SK-N-SH treated with all-trans-retinoic acid at 6 μM for 48 hours (cell line): ENCODE data around the gene EMC7.

Experiments used
- ATAC-seq: fragments of 200-7000 bp; cut with Tn5 transposase; 3 replicates; pipeline ENCODE4 v1.9.1; 2020; ENCODE audit warnings: mild to moderate bottlenecking, moderate library complexity
- ARNTL ChIP-seq: fragments of 450-650 bp; formaldehyde crosslinking; IDR thresholded peaks from 2 replicates; pipeline ENCODE4 v1.5.0; 2020; ENCODE audit warnings: low read depth, mild to moderate bottlenecking, moderate library complexity, borderline replicate concordance
- BACH2 ChIP-seq: fragments of 250-450 bp; sonication (Bioruptor Pico); IDR thresholded peaks from 2 replicates; pipeline ENCODE4 v1.9.0; 2021; ENCODE audit warnings: mild to moderate bottlenecking, borderline replicate concordance
- CSDC2 ChIP-seq: fragments of 250-450 bp; sonication (Bioruptor Pico); IDR thresholded peaks from 2 replicates; pipeline ENCODE4 v1.5.0; 2020; ENCODE audit warnings: mild to moderate bottlenecking, moderate library complexity
- ESRRG ChIP-seq: fragments of 250-450 bp; sonication (Bioruptor Pico); IDR thresholded peaks from 2 replicates; pipeline ENCODE4 v1.6.1; 2021; ENCODE audit warnings: mild to moderate bottlenecking
- GLIS3 ChIP-seq: fragments of 250-450 bp; sonication (Bioruptor Pico); IDR thresholded peaks from 2 replicates; pipeline ENCODE4 v1.5.0; 2020; ENCODE audit warnings: mild to moderate bottlenecking, moderate library complexity
- ISL1 ChIP-seq: fragments of 250-450 bp; sonication (Bioruptor Pico); IDR thresholded peaks from 2 replicates; pipeline ENCODE4 v2.1.2; 2022; ENCODE audit warnings: mild to moderate bottlenecking, moderate library complexity
- OSR1 ChIP-seq: fragments of 250-450 bp; sonication (Bioruptor Pico); IDR thresholded peaks from 2 replicates; pipeline ENCODE4 v1.8.0; 2022; ENCODE audit warnings: moderate library complexity, mild to moderate bottlenecking, inconsistent platforms
- PPARA ChIP-seq: fragments of 250-450 bp; sonication (Bioruptor Pico); IDR thresholded peaks from 2 replicates; pipeline ENCODE4 v1.5.0; 2020; ENCODE audit warnings: mild to moderate bottlenecking, borderline replicate concordance
- RARB ChIP-seq: fragments of 250-450 bp; sonication (Bioruptor Pico); IDR thresholded peaks from 2 replicates; pipeline ENCODE4 v1.8.0; 2021; ENCODE audit warnings: mild to moderate bottlenecking, moderate library complexity
- SNAI2 ChIP-seq: fragments of 250-450 bp; sonication (Bioruptor Pico); IDR thresholded peaks from 2 replicates; pipeline ENCODE4 v1.5.0; 2020; ENCODE audit warnings: mild to moderate bottlenecking, moderate library complexity
- TCF4 ChIP-seq: fragments of 250-450 bp; sonication (Bioruptor Pico); IDR thresholded peaks from 2 replicates; pipeline ENCODE4 v1.8.0; 2021; ENCODE audit warnings: mild to moderate bottlenecking, moderate library complexity, borderline replicate concordance
- TOX ChIP-seq: fragments of 250-450 bp; sonication (Bioruptor Pico); IDR thresholded peaks from 2 replicates; pipeline ENCODE4 v1.8.0; 2021; ENCODE audit warnings: mild to moderate bottlenecking, moderate library complexity, borderline replicate concordance
- ZC3H10 ChIP-seq: fragments of 250-450 bp; sonication (Bioruptor Pico); IDR thresholded peaks from 2 replicates; pipeline ENCODE4 v1.5.1; 2021; ENCODE audit warnings: mild to moderate bottlenecking, moderate library complexity
- ZFP3 ChIP-seq: fragments of 250-450 bp; sonication (Bioruptor Pico); IDR thresholded peaks from 2 replicates; pipeline ENCODE4 v1.5.0; 2020; ENCODE audit warnings: mild to moderate bottlenecking, moderate library complexity
- ZFP30 ChIP-seq: fragments of 450-650 bp; formaldehyde crosslinking; IDR thresholded peaks from 2 replicates; pipeline ENCODE4 v1.5.0; 2022; ENCODE audit warnings: mild to moderate bottlenecking, moderate library complexity
- ZNF565 ChIP-seq: fragments of 450-650 bp; formaldehyde crosslinking; conservative IDR thresholded peaks from 2 replicates; pipeline ENCODE4 v1.5.0; 2020; ENCODE audit warnings: low read depth, mild to moderate bottlenecking, moderate library complexity
- ZNF70 ChIP-seq: fragments of 450-650 bp; formaldehyde crosslinking; IDR thresholded peaks from 2 replicates; pipeline ENCODE4 v1.5.0; 2020; ENCODE audit warnings: mild to moderate bottlenecking, moderate library complexity
- TF ChIP-seq, protein P1 (sequence below): fragments of 250-450 bp; sonication (Bioruptor Pico); IDR thresholded peaks from 2 replicates; pipeline ENCODE4 v1.5.0; 2020; ENCODE audit warnings: mild to moderate bottlenecking, moderate library complexity
- TF ChIP-seq, protein P2 (sequence below): fragments of 250-450 bp; sonication (Bioruptor Pico); IDR thresholded peaks from 2 replicates; pipeline ENCODE4 v1.5.1; 2021; ENCODE audit warnings: mild to moderate bottlenecking, moderate library complexity
- TF ChIP-seq, protein P3 (sequence below): fragments of 250-450 bp; sonication (Bioruptor Pico); IDR thresholded peaks from 2 replicates; pipeline ENCODE4 v1.5.1; 2020; ENCODE audit warnings: low read depth, mild to moderate bottlenecking, moderate library complexity
- TF ChIP-seq, protein P4 (sequence below): fragments of 250-450 bp; sonication (Bioruptor Pico); IDR thresholded peaks from 2 replicates; pipeline ENCODE4 v1.8.0; 2021; ENCODE audit warnings: low read depth, mild to moderate bottlenecking, moderate library complexity, borderline replicate concordance

EMC7 gene

DNA sequence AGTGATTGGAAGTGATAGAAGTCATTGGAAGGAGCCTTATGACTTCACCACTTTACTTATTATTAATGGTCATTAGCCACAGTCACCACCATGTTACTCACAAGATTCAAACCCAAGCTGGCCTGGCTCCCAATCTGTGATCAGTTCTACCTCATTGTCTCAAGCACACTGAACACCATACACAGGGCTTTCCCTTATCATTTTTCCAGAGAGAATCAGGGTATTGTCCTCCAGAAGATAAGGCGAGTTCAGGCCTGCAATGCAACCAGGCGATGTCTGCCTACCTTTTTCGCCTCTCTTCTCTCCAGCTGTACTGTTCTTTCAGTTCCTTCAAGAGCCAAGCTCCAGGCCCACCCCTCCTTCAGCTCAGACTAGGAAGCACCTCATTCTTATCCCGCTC lies 24.9 kb downstream of the EMC7 start (continued):
- TF ChIP-seq, protein P1, sequence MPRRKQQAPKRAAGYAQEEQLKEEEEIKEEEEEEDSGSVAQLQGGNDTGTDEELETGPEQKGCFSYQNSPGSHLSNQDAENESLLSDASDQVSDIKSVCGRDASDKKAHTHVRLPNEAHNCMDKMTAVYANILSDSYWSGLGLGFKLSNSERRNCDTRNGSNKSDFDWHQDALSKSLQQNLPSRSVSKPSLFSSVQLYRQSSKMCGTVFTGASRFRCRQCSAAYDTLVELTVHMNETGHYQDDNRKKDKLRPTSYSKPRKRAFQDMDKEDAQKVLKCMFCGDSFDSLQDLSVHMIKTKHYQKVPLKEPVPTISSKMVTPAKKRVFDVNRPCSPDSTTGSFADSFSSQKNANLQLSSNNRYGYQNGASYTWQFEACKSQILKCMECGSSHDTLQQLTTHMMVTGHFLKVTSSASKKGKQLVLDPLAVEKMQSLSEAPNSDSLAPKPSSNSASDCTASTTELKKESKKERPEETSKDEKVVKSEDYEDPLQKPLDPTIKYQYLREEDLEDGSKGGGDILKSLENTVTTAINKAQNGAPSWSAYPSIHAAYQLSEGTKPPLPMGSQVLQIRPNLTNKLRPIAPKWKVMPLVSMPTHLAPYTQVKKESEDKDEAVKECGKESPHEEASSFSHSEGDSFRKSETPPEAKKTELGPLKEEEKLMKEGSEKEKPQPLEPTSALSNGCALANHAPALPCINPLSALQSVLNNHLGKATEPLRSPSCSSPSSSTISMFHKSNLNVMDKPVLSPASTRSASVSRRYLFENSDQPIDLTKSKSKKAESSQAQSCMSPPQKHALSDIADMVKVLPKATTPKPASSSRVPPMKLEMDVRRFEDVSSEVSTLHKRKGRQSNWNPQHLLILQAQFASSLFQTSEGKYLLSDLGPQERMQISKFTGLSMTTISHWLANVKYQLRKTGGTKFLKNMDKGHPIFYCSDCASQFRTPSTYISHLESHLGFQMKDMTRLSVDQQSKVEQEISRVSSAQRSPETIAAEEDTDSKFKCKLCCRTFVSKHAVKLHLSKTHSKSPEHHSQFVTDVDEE (CRISPR knock-in tag) = no peak
- TF ChIP-seq, protein P2, sequence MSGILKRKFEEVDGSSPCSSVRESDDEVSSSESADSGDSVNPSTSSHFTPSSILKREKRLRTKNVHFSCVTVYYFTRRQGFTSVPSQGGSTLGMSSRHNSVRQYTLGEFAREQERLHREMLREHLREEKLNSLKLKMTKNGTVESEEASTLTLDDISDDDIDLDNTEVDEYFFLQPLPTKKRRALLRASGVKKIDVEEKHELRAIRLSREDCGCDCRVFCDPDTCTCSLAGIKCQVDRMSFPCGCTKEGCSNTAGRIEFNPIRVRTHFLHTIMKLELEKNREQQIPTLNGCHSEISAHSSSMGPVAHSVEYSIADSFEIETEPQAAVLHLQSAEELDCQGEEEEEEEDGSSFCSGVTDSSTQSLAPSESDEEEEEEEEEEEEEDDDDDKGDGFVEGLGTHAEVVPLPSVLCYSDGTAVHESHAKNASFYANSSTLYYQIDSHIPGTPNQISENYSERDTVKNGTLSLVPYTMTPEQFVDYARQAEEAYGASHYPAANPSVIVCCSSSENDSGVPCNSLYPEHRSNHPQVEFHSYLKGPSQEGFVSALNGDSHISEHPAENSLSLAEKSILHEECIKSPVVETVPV = no peak
- TF ChIP-seq TOX (no peak), TCF4 (CRISPR knock-in tag) (no peak), BACH2 (CRISPR knock-in tag) (no peak), ZNF70 (CRISPR knock-in tag) (no peak), ZFP3 (no peak), ZNF565 (CRISPR knock-in tag) (no peak), RARB (CRISPR knock-in tag) (no peak)
- TF ChIP-seq, all 23 proteins: peak for 0

DNA sequence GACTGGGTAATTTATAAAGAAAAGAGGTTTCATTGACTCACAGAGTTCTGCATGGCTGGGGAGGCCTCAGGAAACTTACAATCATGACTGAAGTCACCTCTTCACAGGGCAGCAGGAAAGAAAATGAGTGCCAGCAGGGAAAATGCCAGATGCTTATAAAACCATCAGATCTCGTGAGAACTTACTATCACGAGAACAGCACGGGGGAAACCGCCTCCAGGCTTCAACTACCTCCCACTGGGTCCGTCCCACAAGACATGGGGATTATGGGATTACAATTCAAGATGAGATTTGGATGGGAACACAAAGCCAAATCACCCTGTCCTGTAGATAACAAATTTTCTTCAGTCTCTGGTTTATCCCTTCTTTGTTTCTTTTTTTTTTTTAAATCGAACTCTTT lies 31.7 kb downstream of the EMC7 start:
- no peak for ATAC-seq
- TF ChIP-seq ARNTL (CRISPR knock-in tag) (no peak), ZC3H10 (CRISPR knock-in tag) (no peak), CSDC2 (CRISPR knock-in tag) (no peak), OSR1 (CRISPR knock-in tag) (no peak), ZNF70 (CRISPR knock-in tag) (no peak), BACH2 (CRISPR knock-in tag) (no peak), RARB (CRISPR knock-in tag) (no peak)

DNA sequence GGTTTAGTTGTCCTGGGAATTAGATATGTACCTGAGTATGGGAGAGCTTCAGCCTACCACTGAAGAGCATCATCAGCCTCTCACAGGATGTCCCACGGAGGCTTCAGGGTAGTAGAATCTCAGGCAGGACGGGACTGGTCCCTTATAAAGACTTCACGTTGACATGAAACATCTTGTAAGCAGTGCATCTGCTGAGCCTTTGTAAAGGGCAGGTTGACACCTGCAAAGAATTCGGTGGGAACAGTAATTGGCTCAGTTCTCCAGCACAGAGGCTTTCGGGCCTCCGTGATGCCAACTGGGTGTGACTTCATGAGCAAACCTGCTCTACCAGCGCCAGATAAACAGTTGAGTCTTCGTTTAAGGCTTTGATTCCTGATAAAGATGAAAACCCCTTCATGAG lies 35.7 kb downstream of the EMC7 start:
- ATAC-seq = no peak
- TF ChIP-seq, protein P3, sequence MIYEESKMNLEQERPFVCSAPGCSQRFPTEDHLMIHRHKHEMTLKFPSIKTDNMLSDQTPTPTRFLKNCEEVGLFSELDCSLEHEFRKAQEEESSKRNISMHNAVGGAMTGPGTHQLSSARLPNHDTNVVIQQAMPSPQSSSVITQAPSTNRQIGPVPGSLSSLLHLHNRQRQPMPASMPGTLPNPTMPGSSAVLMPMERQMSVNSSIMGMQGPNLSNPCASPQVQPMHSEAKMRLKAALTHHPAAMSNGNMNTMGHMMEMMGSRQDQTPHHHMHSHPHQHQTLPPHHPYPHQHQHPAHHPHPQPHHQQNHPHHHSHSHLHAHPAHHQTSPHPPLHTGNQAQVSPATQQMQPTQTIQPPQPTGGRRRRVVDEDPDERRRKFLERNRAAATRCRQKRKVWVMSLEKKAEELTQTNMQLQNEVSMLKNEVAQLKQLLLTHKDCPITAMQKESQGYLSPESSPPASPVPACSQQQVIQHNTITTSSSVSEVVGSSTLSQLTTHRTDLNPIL (CRISPR knock-in tag) = no peak
- TF ChIP-seq, protein P4, sequence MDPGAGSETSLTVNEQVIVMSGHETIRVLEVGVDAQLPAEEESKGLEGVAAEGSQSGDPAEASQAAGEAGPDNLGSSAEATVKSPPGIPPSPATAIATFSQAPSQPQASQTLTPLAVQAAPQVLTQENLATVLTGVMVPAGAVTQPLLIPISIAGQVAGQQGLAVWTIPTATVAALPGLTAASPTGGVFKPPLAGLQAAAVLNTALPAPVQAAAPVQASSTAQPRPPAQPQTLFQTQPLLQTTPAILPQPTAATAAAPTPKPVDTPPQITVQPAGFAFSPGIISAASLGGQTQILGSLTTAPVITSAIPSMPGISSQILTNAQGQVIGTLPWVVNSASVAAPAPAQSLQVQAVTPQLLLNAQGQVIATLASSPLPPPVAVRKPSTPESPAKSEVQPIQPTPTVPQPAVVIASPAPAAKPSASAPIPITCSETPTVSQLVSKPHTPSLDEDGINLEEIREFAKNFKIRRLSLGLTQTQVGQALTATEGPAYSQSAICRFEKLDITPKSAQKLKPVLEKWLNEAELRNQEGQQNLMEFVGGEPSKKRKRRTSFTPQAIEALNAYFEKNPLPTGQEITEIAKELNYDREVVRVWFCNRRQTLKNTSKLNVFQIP (CRISPR knock-in tag) = no peak
- no peak for TF ChIP-seq PPARA
- no peak for TF ChIP-seq ZFP30 (CRISPR knock-in tag)
- TF ChIP-seq, protein P2 = no peak
- TF ChIP-seq SNAI2 (CRISPR knock-in tag) = no peak
- no peak for TF ChIP-seq OSR1 (CRISPR knock-in tag)
- TF ChIP-seq ZC3H10 (CRISPR knock-in tag) = no peak
- no peak for TF ChIP-seq ESRRG
- no peak for TF ChIP-seq RARB (CRISPR knock-in tag)
- TF ChIP-seq ISL1 (CRISPR knock-in tag) = no peak

DNA sequence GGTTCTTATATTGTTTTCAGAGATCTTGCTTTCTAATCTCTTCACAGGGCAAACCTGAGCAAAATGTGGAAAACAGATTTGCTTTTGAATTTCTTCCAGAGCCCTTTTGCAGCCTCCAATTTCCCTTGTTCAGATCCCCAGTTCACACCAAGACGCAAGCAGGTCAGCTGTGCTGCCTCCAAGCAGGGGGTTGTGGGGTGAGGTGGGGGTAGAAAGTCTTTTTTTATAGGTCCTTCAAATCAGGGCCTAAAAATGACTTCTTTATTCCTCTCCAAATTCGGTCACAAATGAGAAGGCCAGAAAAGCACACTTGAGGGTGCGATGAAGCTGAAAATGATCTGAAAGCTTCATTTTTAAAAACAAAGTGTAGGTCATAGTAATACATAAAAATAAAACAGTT lies 36.4 kb downstream of the EMC7 start:
- no peak for ATAC-seq
- TF ChIP-seq, protein P3 (CRISPR knock-in tag) = no peak
- no peak for TF ChIP-seq TOX
- TF ChIP-seq, protein P4 (CRISPR knock-in tag) = no peak
- TF ChIP-seq ZFP3 = no peak
- TF ChIP-seq GLIS3 (CRISPR knock-in tag) = no peak
- no peak for TF ChIP-seq ZNF70 (CRISPR knock-in tag)
- TF ChIP-seq OSR1 (CRISPR knock-in tag) = no peak
